ENCODE measurements around the gene PIP4K2B.
A peak's percentile ranks its signal among the peaks of the same experiment; 100 is the strongest.

PIP4K2B gene

GRCh38 chr17:38747463-38748148 is 51.8 kb downstream of the PIP4K2B start:
- Histone ChIP-seq H3K9me3 (ENCODE audit: insufficient read depth, low read depth, low read length) (no peaks in the 10 kb centered on the region), H3K9me2 (replicated peaks; ENCODE audit: low read depth, low read length) (no peaks in the 10 kb centered on the region), H3K4me3 (ENCODE audit: low read length, poor library complexity, severe bottlenecking) (peak overlapping the region; percentile 97), H3K79me2 (ENCODE audit: insufficient read depth, low read length) (peaks cover 46% of the 10 kb centered on the region), H3K9ac (ENCODE audit: low read depth, low read length, poor library complexity, severe bottlenecking) (peak overlapping the region; percentile 96), H3K27me3 (ENCODE audit: insufficient read depth, low read length, poor library complexity, severe bottlenecking) (no peaks in the 10 kb centered on the region), H3K36me3 (ENCODE audit: insufficient read depth, low read length) (no peaks in the 10 kb centered on the region), H3K4me1 (ENCODE audit: insufficient read depth, low read length, poor library complexity, severe bottlenecking) (peaks cover 53% of the 10 kb centered on the region), H2AFZ (ENCODE audit: low read length) (peak overlapping the region; percentile 97), H3F3A (ENCODE audit: low read depth) (peaks cover 11% of the 10 kb centered on the region; the same call in 1 of the 2 replicates), H4K20me1 (ENCODE audit: insufficient read depth, low read length, poor library complexity, severe bottlenecking) (peaks cover 11% of the 10 kb centered on the region), H3K4me2 (ENCODE audit: low read depth, low read length, poor library complexity, severe bottlenecking) (peak overlapping the region; percentile 99)
- TF ChIP-seq EZH2phosphoT487 (IDR thresholded peaks at IDR 0.05; ENCODE audit: borderline replicate concordance) = no peak
- peak; percentile 35 for TF ChIP-seq CTCF (conservative IDR thresholded peaks at IDR 0.05; ENCODE audit: low read length)

DNA sequence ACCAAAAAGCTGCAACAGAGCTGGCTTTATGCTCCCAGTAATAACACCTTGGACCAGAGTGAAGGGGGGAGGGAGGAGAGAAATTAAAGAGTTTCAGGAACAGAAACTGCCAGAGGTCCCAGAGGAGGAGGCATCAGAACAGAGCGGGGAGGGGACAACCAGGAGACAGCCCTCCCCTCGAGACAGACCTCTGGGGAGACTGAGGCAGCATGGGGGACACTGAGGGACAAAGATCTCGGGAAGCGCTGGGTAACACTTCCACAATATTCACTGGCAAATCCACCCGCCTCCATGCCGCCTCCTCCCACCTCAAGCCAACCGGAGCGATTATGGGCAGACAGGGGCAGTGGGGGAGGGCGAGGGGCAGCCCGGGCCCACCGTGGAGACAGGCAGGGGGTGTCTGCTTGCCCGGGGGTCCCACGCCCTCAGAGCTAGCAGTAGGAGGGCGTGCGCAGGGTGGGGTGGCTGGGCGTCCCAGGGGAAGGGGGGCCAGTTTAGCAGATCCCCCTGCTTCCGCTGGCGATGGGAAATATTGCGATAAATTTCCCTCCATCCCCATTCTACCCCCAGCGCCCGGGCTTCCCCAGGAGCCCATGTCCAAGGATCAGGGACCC is 52.4 kb downstream of the PIP4K2B start:
- peak overlapping the region; percentile 68 for H2AFZ ChIP-seq (ENCODE audit: low read length)

More for the DNA sequence above, 52.4 kb downstream of the PIP4K2B start:
- TF ChIP-seq CTCF (conservative IDR thresholded peaks at IDR 0.05; ENCODE audit: low read length) = no peak
- no peak for TF ChIP-seq EZH2phosphoT487 (IDR thresholded peaks at IDR 0.05; ENCODE audit: borderline replicate concordance)
- peak overlapping the region; percentile 96 for H3K9ac ChIP-seq (ENCODE audit: low read depth, low read length, poor library complexity, severe bottlenecking)
- no peaks in the 10 kb centered on the region for H3K36me3 ChIP-seq (ENCODE audit: insufficient read depth, low read length)
- H3K9me3 ChIP-seq (ENCODE audit: insufficient read depth, low read depth, low read length) = no peaks in the 10 kb centered on the region
- H3K4me3 ChIP-seq (ENCODE audit: low read length, poor library complexity, severe bottlenecking) = peak overlapping the region; percentile 97
- peaks cover 59% of the 10 kb centered on the region for H3K4me1 ChIP-seq (ENCODE audit: insufficient read depth, low read length, poor library complexity, severe bottlenecking)
- peaks cover 51% of the 10 kb centered on the region for H3K79me2 ChIP-seq (ENCODE audit: insufficient read depth, low read length)
- peaks cover 11% of the 10 kb centered on the region; the same call in 1 of the 2 replicates for H3F3A ChIP-seq (ENCODE audit: low read depth)
- no peaks in the 10 kb centered on the region for H3K9me2 ChIP-seq (replicated peaks; ENCODE audit: low read depth, low read length)
- H3K27me3 ChIP-seq (ENCODE audit: insufficient read depth, low read length, poor library complexity, severe bottlenecking) = no peaks in the 10 kb centered on the region
- peaks cover 11% of the 10 kb centered on the region for H4K20me1 ChIP-seq (ENCODE audit: insufficient read depth, low read length, poor library complexity, severe bottlenecking)
- peak overlapping the region; percentile 99 for H3K4me2 ChIP-seq (ENCODE audit: low read depth, low read length, poor library complexity, severe bottlenecking)
